Activated T-cell treated with anti-CD3 and anti-CD28 coated beads for 4 hours (primary cell): ENCODE measurements around the gene DEPDC5.
A peak's percentile ranks its signal among the peaks of the same experiment; 100 is the strongest.

Experiments
- DNase-seq: peaks from one replicate; pipeline ENCODE4 v3.0.0-alpha.2; 2020

The DEPDC5 gene

GRCh38 chr22:31818481-31819392 lies 64.9 kb downstream of the DEPDC5 start:
- no peak for DNase-seq

GRCh38 chr22:31820655-31821054 lies 66.8 kb downstream of the DEPDC5 start:
- no peak for DNase-seq

- DNase-seq: no peak
Measured at GRCh38 chr22:31821572-31821971, 67.8 kb downstream of the DEPDC5 start.

- no peak for DNase-seq
Measured at GRCh38 chr22:31822523-31822922, 68.7 kb downstream of the DEPDC5 start.

- DNase-seq: no peak
Measured at GRCh38 chr22:31825513-31825912, 71.7 kb downstream of the DEPDC5 start.

GRCh38 chr22:31826443-31826842 lies 72.6 kb downstream of the DEPDC5 start:
- DNase-seq: no peak

GRCh38 chr22:31828739-31829138 lies 74.9 kb downstream of the DEPDC5 start:
- DNase-seq: no peak

GRCh38 chr22:31829505-31829904 lies 75.7 kb downstream of the DEPDC5 start:
- DNase-seq: peak; percentile 4

- no peak for DNase-seq
Measured at GRCh38 chr22:31830721-31831070, 76.9 kb downstream of the DEPDC5 start.

GRCh38 chr22:31833930-31834329 lies 80.1 kb downstream of the DEPDC5 start:
- DNase-seq: no peak

GRCh38 chr22:31836010-31836409 lies 82.2 kb downstream of the DEPDC5 start:
- no peak for DNase-seq

- no peak for DNase-seq
Measured at GRCh38 chr22:31838917-31839316, 85.1 kb downstream of the DEPDC5 start.

GRCh38 chr22:31839986-31840385 lies 86.2 kb downstream of the DEPDC5 start:
- no peak for DNase-seq

- no peak for DNase-seq
Measured at GRCh38 chr22:31840585-31840984, 86.8 kb downstream of the DEPDC5 start.

- DNase-seq: no peak
Measured at GRCh38 chr22:31841078-31841827, 87.4 kb downstream of the DEPDC5 start.

- no peak for DNase-seq
Measured at GRCh38 chr22:31843526-31843925, 89.7 kb downstream of the DEPDC5 start.

GRCh38 chr22:31844941-31845340 lies 91.1 kb downstream of the DEPDC5 start:
- DNase-seq: no peak

GRCh38 chr22:31846161-31847115 lies 92.6 kb downstream of the DEPDC5 start:
- DNase-seq: no peak

GRCh38 chr22:31848411-31848810 lies 94.6 kb downstream of the DEPDC5 start:
- DNase-seq: no peak

GRCh38 chr22:31850135-31850534 lies 96.3 kb downstream of the DEPDC5 start:
- DNase-seq: no peak

GRCh38 chr22:31852691-31853421 lies 99.0 kb downstream of the DEPDC5 start:
- no peak for DNase-seq
